GM10266 (cell line): Measurements from ENCODE around the gene ENGASE.

Source experiments
- DNase-seq: peaks from one replicate; pipeline ENCODE4 v3.0.0; 2012; ENCODE audit errors: extremely low spot score
- CTCF ChIP-seq: IDR thresholded peaks from 2 replicates; pipeline ENCODE4 v1.5.1; 2012; ENCODE audit warnings: mild to moderate bottlenecking, low read depth; ENCODE audit not compliant: control insufficient read depth, insufficient read depth; ENCODE audit errors: missing control alignments

The ENGASE gene

GRCh38 chr17:79091226-79091670, 16.6 kb downstream of the ENGASE start:
- DNase-seq = no peak
- TF ChIP-seq CTCF = no peak

- no peak for DNase-seq
- TF ChIP-seq CTCF = no peak
Measured at GRCh38 chr17:79092567-79092966, 17.9 kb downstream of the ENGASE start.

- DNase-seq = no peak
- TF ChIP-seq CTCF = no peak
Measured at GRCh38 chr17:79093270-79093669, 18.6 kb downstream of the ENGASE start.

GRCh38 chr17:79094261-79094660, 19.6 kb downstream of the ENGASE start:
- DNase-seq = no peak
- TF ChIP-seq CTCF = no peak

- no peak for DNase-seq
- no peak for TF ChIP-seq CTCF
Measured at GRCh38 chr17:79095345-79096055, 20.9 kb downstream of the ENGASE start.

- no peak for TF ChIP-seq CTCF
- DNase-seq = no peak
Measured at GRCh38 chr17:79096477-79096876, 21.9 kb downstream of the ENGASE start.

- no peak for DNase-seq
- no peak for TF ChIP-seq CTCF
Measured at GRCh38 chr17:79097226-79098055, 22.8 kb downstream of the ENGASE start.
